ENCODE measurements around the gene TIMM23B. TPM values are rescaled to one million over a fixed set of nuclear protein-coding genes. Genes with fewer than 3 reads are reported as not detected.
"Not testable (repeated sequence)": the region's sequence is repeated elsewhere in the genome, so short reads cannot be mapped to it uniquely, and the experiment has no call there.

TIMM23B gene, protein sequence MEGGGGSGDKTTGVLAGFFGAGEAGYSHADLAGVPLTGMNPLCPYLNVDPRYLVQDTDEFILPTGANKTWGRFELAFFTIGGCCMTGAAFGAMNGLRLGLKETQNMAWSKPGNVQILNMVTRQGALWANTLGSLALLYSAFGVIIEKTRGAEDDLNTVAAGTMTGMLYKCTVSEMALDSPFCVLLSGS
- total RNA-seq (16.3 TPM), polyA plus RNA-seq (11.4 TPM)

GRCh38 chr10:49941447-49942338, at the start of gene TIMM23B, which contains the start of gene PARG:
Gene TIMM23B, plus strand, starts transcription at chr10:49942053. Its CDS starts 142 bp downstream, at chr10:49942195.
Gene PARG, minus strand, starts transcription at chr10:49942027. Its CDS starts 302 bp downstream, at chr10:49941725.
- under 1% methylated on average over 81 of the region's 81 CpGs for WGBS
- peak; percentile 15 for DNase-seq (ENCODE audit: extremely low spot score)
- not testable (repeated sequence) for H3K36me3 ChIP-seq (ENCODE audit: insufficient read depth); H3K27ac ChIP-seq (ENCODE audit: low read depth); H3K4me1 ChIP-seq (ENCODE audit: insufficient read depth)
- peak within 1 kb of the TSS; percentile 60 for H3K4me3 ChIP-seq (ENCODE audit: low read depth, low read length)

DNA sequence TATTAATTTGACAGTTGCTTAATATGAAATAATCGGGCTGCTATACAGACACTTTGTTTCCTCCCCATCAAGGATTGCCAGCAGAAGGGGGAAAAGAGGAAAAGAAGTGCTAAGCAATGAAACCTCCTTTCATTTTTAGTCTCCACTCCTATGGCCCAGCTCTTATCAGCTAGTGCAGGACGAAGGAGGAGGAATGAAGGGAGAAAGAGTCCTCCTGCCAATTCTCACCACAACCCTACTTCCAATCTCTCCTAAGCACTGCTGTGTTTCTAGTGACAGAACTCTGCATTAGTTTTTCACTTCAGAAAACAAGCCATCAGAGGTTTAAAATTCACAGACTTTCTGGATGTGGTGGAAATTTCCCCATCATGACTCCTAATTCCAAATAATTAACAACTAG, 41.9 kb upstream of the TIMM23B start:
- H3K4me1 ChIP-seq (ENCODE audit: insufficient read depth); DNase-seq (ENCODE audit: extremely low spot score); H3K4me3 ChIP-seq (ENCODE audit: low read depth, low read length); H3K36me3 ChIP-seq (ENCODE audit: insufficient read depth); H3K27ac ChIP-seq (ENCODE audit: low read depth): not testable (repeated sequence)
- WGBS, result 100% methylated on average over 1 of the region's 2 CpGs

- not testable (repeated sequence) for H3K4me1 ChIP-seq (ENCODE audit: insufficient read depth); DNase-seq (ENCODE audit: extremely low spot score); H3K27ac ChIP-seq (ENCODE audit: low read depth); H3K36me3 ChIP-seq (ENCODE audit: insufficient read depth); H3K4me3 ChIP-seq (ENCODE audit: low read depth, low read length)
- WGBS, result 92% methylated on average over 2 of the region's 3 CpGs
These were observed 41.4 kb upstream of the TIMM23B start for GRCh38 chr10:49900406-49900805.

- not testable (repeated sequence) for H3K36me3 ChIP-seq (ENCODE audit: insufficient read depth); H3K27ac ChIP-seq (ENCODE audit: low read depth); H3K4me1 ChIP-seq (ENCODE audit: insufficient read depth); H3K4me3 ChIP-seq (ENCODE audit: low read depth, low read length); DNase-seq (ENCODE audit: extremely low spot score)
- WGBS, result 91% methylated on average over 3 of the region's 3 CpGs
These were observed 38.0 kb upstream of the TIMM23B start for GRCh38 chr10:49903829-49904228.

GRCh38 chr10:49908290-49909080, 33.4 kb upstream of the TIMM23B start:
- not testable (repeated sequence) for H3K4me3 ChIP-seq (ENCODE audit: low read depth, low read length); H3K36me3 ChIP-seq (ENCODE audit: insufficient read depth); H3K4me1 ChIP-seq (ENCODE audit: insufficient read depth); DNase-seq (ENCODE audit: extremely low spot score); H3K27ac ChIP-seq (ENCODE audit: low read depth)
- WGBS, result 37% methylated on average over 4 of the region's 4 CpGs

- WGBS, result no CpG with 5 or more reads among the region's 1 CpG
- not testable (repeated sequence) for H3K36me3 ChIP-seq (ENCODE audit: insufficient read depth); DNase-seq (ENCODE audit: extremely low spot score); H3K27ac ChIP-seq (ENCODE audit: low read depth); H3K4me3 ChIP-seq (ENCODE audit: low read depth, low read length); H3K4me1 ChIP-seq (ENCODE audit: insufficient read depth)
These were observed 31.6 kb upstream of the TIMM23B start for GRCh38 chr10:49910295-49910694.

GRCh38 chr10:49916451-49916850, 25.4 kb upstream of the TIMM23B start:
- not testable (repeated sequence) for H3K4me1 ChIP-seq (ENCODE audit: insufficient read depth); H3K27ac ChIP-seq (ENCODE audit: low read depth); H3K36me3 ChIP-seq (ENCODE audit: insufficient read depth); DNase-seq (ENCODE audit: extremely low spot score); H3K4me3 ChIP-seq (ENCODE audit: low read depth, low read length)

- H3K4me1 ChIP-seq (ENCODE audit: insufficient read depth); DNase-seq (ENCODE audit: extremely low spot score); H3K36me3 ChIP-seq (ENCODE audit: insufficient read depth): not testable (repeated sequence)
These were observed 23.9 kb upstream of the TIMM23B start for GRCh38 chr10:49917927-49918326.

DNA sequence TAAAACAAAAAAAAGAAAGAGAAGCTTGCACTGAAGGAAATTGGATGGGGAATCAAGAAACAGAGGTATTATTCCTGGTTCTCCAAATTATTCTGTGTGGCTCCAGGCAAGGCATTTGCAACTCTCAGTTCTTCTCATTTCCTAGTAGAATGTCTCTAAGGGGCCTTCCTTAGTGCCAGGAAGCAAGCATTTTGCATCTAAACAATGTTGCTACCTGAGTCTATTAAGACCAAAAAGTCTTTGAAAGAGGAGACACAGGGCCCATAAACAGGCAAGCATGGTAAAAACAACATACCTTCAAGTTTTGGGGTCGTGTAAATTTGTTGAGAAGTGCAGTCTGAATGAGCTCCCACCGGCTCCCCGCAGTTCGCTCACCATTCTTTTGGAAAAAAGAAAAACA, 19.8 kb upstream of the TIMM23B start:
- not testable (repeated sequence) for H3K36me3 ChIP-seq (ENCODE audit: insufficient read depth); H3K4me1 ChIP-seq (ENCODE audit: insufficient read depth); DNase-seq (ENCODE audit: extremely low spot score); H3K4me3 ChIP-seq (ENCODE audit: low read depth, low read length); H3K27ac ChIP-seq (ENCODE audit: low read depth)
- 53% methylated on average over 4 of the region's 4 CpGs for WGBS

More at GRCh38 chr10:49917927-49918326, 23.9 kb upstream of the TIMM23B start:
- H3K27ac ChIP-seq (ENCODE audit: low read depth); H3K4me3 ChIP-seq (ENCODE audit: low read depth, low read length): not testable (repeated sequence)

DNA sequence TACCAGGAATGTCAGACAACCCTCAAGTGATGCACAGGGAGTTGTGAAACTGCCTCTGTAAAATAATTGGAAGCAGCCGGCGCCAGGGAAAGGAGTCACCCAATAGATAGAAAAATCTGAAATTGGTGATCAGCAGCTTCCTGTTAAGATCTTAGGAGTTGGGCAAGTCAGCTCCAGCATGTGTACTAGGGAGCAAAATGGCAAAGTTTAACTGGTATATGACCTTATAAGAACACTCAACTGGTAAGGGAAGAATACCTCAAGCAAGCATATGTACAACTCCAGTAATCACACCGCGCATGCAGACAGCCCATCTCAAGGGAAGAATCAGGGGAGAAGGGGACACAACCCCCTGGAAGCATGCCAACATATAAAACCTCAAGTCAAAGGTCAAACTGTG, 18.3 kb upstream of the TIMM23B start:
- not testable (repeated sequence) for H3K36me3 ChIP-seq (ENCODE audit: insufficient read depth); H3K4me3 ChIP-seq (ENCODE audit: low read depth, low read length); H3K4me1 ChIP-seq (ENCODE audit: insufficient read depth); DNase-seq (ENCODE audit: extremely low spot score); H3K27ac ChIP-seq (ENCODE audit: low read depth)
- 76% methylated on average over 4 of the region's 4 CpGs for WGBS

- not testable (repeated sequence) for DNase-seq (ENCODE audit: extremely low spot score); H3K4me3 ChIP-seq (ENCODE audit: low read depth, low read length); H3K36me3 ChIP-seq (ENCODE audit: insufficient read depth); H3K27ac ChIP-seq (ENCODE audit: low read depth); H3K4me1 ChIP-seq (ENCODE audit: insufficient read depth)
- 75% methylated on average over 4 of the region's 5 CpGs for WGBS
These were observed 10.6 kb upstream of the TIMM23B start for GRCh38 chr10:49931276-49931675.

DNA sequence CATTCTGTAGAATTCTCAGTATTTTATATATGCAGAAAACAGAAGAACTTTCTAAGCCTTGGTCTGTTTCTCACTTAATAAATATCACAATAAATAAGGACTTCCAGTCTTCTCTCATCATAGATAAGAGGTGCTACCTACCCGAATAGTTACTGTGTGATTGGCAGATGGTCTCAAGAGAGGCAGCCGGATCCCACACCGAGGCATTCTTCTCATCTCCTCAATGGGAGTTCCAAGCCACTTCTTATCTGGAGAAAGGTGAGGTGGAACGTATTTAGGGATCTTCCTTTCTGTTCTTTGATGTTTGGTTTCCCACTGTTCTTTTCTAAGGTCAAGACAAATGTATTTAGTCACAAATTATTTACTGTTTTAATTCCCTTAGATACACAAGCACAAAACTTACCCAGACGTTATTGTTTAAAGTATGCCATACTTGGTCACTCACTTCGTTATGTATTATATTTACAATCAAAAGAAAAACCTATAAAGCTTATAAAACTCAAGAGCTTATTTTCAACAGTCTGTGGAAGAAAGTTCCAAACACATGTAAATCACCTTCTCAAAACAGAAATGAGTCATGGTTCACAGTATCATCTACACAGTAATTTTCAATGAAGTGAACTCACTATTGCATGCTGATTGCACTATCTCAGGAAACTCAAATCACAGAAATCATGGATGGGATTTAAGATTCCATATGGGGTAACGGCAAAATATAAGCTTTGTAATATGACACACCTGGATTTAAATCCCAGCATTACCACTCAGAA, 9.7 kb upstream of the TIMM23B start:
- not testable (repeated sequence) for H3K4me1 ChIP-seq (ENCODE audit: insufficient read depth)
- WGBS, result 82% methylated on average over 7 of the region's 7 CpGs

DNA sequence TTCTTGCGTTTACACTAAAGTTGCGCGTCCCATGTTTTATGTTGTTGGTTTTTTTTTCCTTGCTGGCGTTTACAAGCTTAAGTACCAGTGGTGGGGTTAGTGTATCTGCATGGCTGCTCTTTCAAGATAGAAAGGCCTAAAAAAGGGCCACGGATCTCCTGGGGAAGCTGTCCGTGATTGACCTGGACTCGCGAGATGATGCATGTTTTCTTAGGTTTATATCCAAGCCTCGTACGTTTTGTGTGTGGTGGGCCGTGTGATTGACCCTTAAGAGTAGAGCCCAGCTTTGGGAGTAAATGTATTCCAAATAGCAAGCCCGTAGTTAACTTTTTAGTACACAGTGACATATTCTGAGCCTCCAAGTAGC, 469 bp downstream of the TIMM23B start:
- not testable (repeated sequence) for H3K4me1 ChIP-seq (ENCODE audit: insufficient read depth); H3K27ac ChIP-seq (ENCODE audit: low read depth); H3K36me3 ChIP-seq (ENCODE audit: insufficient read depth); DNase-seq (ENCODE audit: extremely low spot score)
- peak overlapping the region; percentile 60 for H3K4me3 ChIP-seq (ENCODE audit: low read depth, low read length)
- WGBS, result under 1% methylated on average over 12 of the region's 12 CpGs

More for the DNA sequence above, 9.7 kb upstream of the TIMM23B start:
- H3K4me3 ChIP-seq (ENCODE audit: low read depth, low read length); DNase-seq (ENCODE audit: extremely low spot score); H3K27ac ChIP-seq (ENCODE audit: low read depth); H3K36me3 ChIP-seq (ENCODE audit: insufficient read depth): not testable (repeated sequence)

Data from urinary bladder (tissue), 4 donors.